Endothelial cell of umbilical vein (primary cell): ENCODE measurements around the gene FAR1. TPM values are rescaled to one million over a fixed set of nuclear protein-coding genes. Genes with fewer than 3 reads are reported as not detected.

Source experiments
- BruUV-seq: library from RNA; stranded (reverse); fragments of 400-500 nt; replicated peaks from 2 replicates; lab custom pipeline; 2021; lab: Mats Ljungman, UMichigan
- CTCF ChIA-PET: fragments of 300-600, 350-600 bp; sonication (Branson Sonifier 250); formaldehyde crosslinking; loops from one replicate; lab custom pipeline; 2021; ENCODE audit warnings: antibody characterized with exemption, inconsistent platforms; lab: Charles Lee
- POLR2A ChIA-PET: fragments of 300-600, 350-600 bp; sonication (Branson Sonifier 250); formaldehyde crosslinking; loops from one replicate; lab custom pipeline; 2021; ENCODE audit warnings: antibody characterized with exemption, inconsistent platforms; lab: Charles Lee
- DNase-seq: peaks from one replicate; pipeline ENCODE4 v3.0.0-alpha.2; 2011; ENCODE audit warnings: low read depth, low spot score
- FAIRE-seq: peaks from 2 replicates; lab custom pipeline; 2011; peaks lifted over from hg19 to GRCh38; lab: Jason Lieb, UNC
- H2AFZ ChIP-seq: 2 replicates; pipeline ENCODE4 v1.6.0; 2012; ENCODE audit warnings: low read depth, low read length, control low read depth, inconsistent platforms
- H3K27ac ChIP-seq: 2 replicates; pipeline ENCODE4 v1.5.1; 2011; ENCODE audit warnings: low read depth, mild to moderate bottlenecking, control low read depth, low read length, moderate library complexity; ENCODE audit not compliant: insufficient read depth
- H3K27me3 ChIP-seq, 2 experiments: 2 replicates each; pipeline versions ENCODE4 v1.6.0 to v1.6.1; 2011; ENCODE audit warnings: low read length in 2 of 2, mixed read lengths in 1 of 2; ENCODE audit not compliant: control insufficient read depth in 2 of 2, insufficient read depth in 2 of 2
- H3K36me3 ChIP-seq, 2 experiments: 2 replicates in 1 of 2; 3 replicates in 1 of 2; pipeline ENCODE4 v1.5.1; 2011; ENCODE audit warnings: low read length in 2 of 2, mild to moderate bottlenecking in 1 of 2, moderate library complexity in 1 of 2; ENCODE audit not compliant: control insufficient read depth in 2 of 2, insufficient read depth in 2 of 2; ENCODE audit errors: extremely low read depth in 1 of 2
- H3K4me1 ChIP-seq: 3 replicates; pipeline ENCODE4 v1.5.1; 2011; ENCODE audit warnings: mild to moderate bottlenecking, low read length; ENCODE audit not compliant: control insufficient read depth, insufficient read depth; ENCODE audit errors: extremely low read depth
- H3K4me2 ChIP-seq: 2 replicates; pipeline ENCODE4 v1.6.1; 2011; ENCODE audit warnings: low read length, control low read depth, mixed read lengths; ENCODE audit not compliant: insufficient read depth
- H3K4me3 ChIP-seq, 3 experiments: fragments of 200-600 bp in 1 of 3; sonication (generic), shearing (Covaris generic) in 1 of 3; replicated peaks in 1 of 3; 2 replicates each; pipeline ENCODE4 v1.5.1; 2011 to 2016; ENCODE audit warnings: control low read depth in 3 of 3, low read length in 3 of 3, mild to moderate bottlenecking in 2 of 3, inconsistent platforms in 1 of 3, low read depth in 1 of 3, moderate library complexity in 1 of 3; ENCODE audit not compliant: insufficient read depth in 1 of 3
- H3K79me2 ChIP-seq: 2 replicates; pipeline ENCODE4 v1.6.0; 2012; ENCODE audit warnings: low read length, inconsistent platforms; ENCODE audit not compliant: control insufficient read depth, insufficient read depth
- H3K9ac ChIP-seq: replicated peaks from 2 replicates; pipeline ENCODE3; 2011; ENCODE audit warnings: low read length, control low read depth; ENCODE audit not compliant: insufficient read depth; ENCODE audit errors: extremely low read depth
- H3K9me1 ChIP-seq: replicated peaks from 3 replicates; pipeline ENCODE4 v1.6.0; 2011; ENCODE audit warnings: mild to moderate bottlenecking, low read length; ENCODE audit not compliant: control insufficient read depth, insufficient read depth; ENCODE audit errors: extremely low read depth
- H3K9me3 ChIP-seq: replicated peaks from 2 replicates; pipeline ENCODE4 v1.5.1; 2012; ENCODE audit warnings: low read length, inconsistent platforms; ENCODE audit not compliant: control insufficient read depth, insufficient read depth
- H4K20me1 ChIP-seq: replicated peaks from 2 replicates; pipeline ENCODE3; 2011; ENCODE audit warnings: mild to moderate bottlenecking, low read length; ENCODE audit not compliant: control insufficient read depth, insufficient read depth; ENCODE audit errors: extremely low read depth
- FOS ChIP-seq: IDR thresholded peaks from 2 replicates; pipeline ENCODE4 v1.6.1; 2011; ENCODE audit warnings: mild to moderate bottlenecking, low read length, moderate library complexity, borderline replicate concordance; ENCODE audit not compliant: insufficient read depth
- JUN ChIP-seq: IDR thresholded peaks from 2 replicates; pipeline ENCODE4 v1.6.1; 2011; ENCODE audit warnings: borderline replicate concordance, low read depth; ENCODE audit not compliant: insufficient read length, insufficient read depth
- POLR2A ChIP-seq: IDR thresholded peaks from 2 replicates; pipeline ENCODE4 v1.6.1; 2012; ENCODE audit warnings: low read depth, mild to moderate bottlenecking, control low read depth, low read length
- dilution Hi-C: fragments of 300-500 bp; cut with MboI; formaldehyde crosslinking; loops from one replicate; pipeline ENCODE4 v1.15.0; 2019; ENCODE audit warnings: low sequenced_read_pairs; ENCODE audit not compliant: extremely low pct_ligation_motif_present
- intact Hi-C: fragments of 100-400 bp; cut with micrococcal nuclease; formaldehyde crosslinking; loops from one replicate; pipeline ENCODE4 v1.10.0; 2022
- polyA plus RNA-seq, 4 experiments: library from polyadenylated mRNA; depleted of rRNA in 3 of 4; stranded (reverse) in 3 of 4; unstranded in 1 of 4; fragments of >200 nt; gene quantifications; 2 replicates each; pipeline versions ENCODE4 v1.2.1 to v1.2.3, GENCODE V29; 2011 to 2012; ENCODE audit warnings: missing spikeins in 1 of 4
- small RNA-seq: library from RNA; depleted of rRNA; stranded (forward); fragments of <200 nt; gene quantifications from one replicate; pipeline ENCODE3, GENCODE V24; 2012; ENCODE audit warnings: low replicate concordance, low read depth; ENCODE audit not compliant: insufficient read depth, insufficient read length
- total RNA-seq: library from RNA; stranded (reverse); gene quantifications from 2 replicates; pipeline ENCODE4 v1.2.3, GENCODE V29; 2021
- TF ChIP-seq, protein P1 (sequence below), 2 donors: IDR thresholded peaks; 1 replicate in 1 of 2; 2 replicates in 1 of 2; pipeline ENCODE4 v1.5.1; 2011; ENCODE audit warnings: low read length in 2 of 2, mild to moderate bottlenecking in 2 of 2, moderate library complexity in 2 of 2, control low read depth in 1 of 2, inconsistent platforms in 1 of 2, low read depth in 1 of 2; ENCODE audit not compliant: insufficient read depth in 1 of 2; ENCODE audit errors: extremely low read depth in 1 of 2

FAR1 gene
- total and polyA plus RNA-seq, 2 donors (not counting 3 experiments of a cell fraction or from before 2014, with no cell fraction given), result 29.5 to 76.4 TPM

DNA sequence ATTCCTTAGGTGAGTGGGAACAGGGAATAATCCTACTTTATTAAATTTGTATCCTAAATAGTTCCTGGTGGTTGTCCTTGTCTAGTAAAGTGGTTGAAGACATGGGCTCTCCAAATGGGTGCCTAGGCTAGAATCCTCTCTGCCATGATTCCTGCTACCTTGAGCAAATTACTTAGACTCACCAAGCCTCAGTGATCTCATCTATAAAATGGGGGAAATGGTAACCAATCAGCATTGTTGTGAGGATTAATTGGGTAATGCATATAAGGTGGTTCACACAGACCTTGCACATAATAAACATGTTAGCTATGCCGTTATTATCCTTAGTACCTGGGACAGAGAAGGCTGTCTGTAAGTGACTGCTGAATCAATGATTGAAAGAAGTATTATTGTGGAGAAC is 109.9 kb downstream of the FAR1 start:
- no peak overlapping the region for H2AFZ ChIP-seq
- TF ChIP-seq FOS, result no peak
- H3K4me2 ChIP-seq, result no peak overlapping the region
- intact Hi-C loops, result no loop called here
- DNase-seq, result no peak
- H3K9ac ChIP-seq, result no peak overlapping the region
- no peaks in the 10 kb centered on the region for H3K9me3 ChIP-seq
- no peaks in the 10 kb centered on the region for H3K36me3 ChIP-seq
- no peaks in the 10 kb centered on the region for H3K79me2 ChIP-seq
- H3K9me1 ChIP-seq, result no peaks in the 10 kb centered on the region
- H3K27ac ChIP-seq, result no peak overlapping the region
- ChIA-PET CTCF (no interaction called here), POLR2A (no interaction called here)
- H3K27me3 ChIP-seq, result peaks cover 15 to 27% of the 10 kb centered on the region in 2 experiments
- H3K4me1 ChIP-seq, result no peaks in the 10 kb centered on the region
- H4K20me1 ChIP-seq, result no peaks in the 10 kb centered on the region
- BruUV-seq, result no TSS peak
- FAIRE-seq, result no peak
- dilution Hi-C loops, result no loop called here
- H3K4me3 ChIP-seq, result no peak overlapping the region

DNA sequence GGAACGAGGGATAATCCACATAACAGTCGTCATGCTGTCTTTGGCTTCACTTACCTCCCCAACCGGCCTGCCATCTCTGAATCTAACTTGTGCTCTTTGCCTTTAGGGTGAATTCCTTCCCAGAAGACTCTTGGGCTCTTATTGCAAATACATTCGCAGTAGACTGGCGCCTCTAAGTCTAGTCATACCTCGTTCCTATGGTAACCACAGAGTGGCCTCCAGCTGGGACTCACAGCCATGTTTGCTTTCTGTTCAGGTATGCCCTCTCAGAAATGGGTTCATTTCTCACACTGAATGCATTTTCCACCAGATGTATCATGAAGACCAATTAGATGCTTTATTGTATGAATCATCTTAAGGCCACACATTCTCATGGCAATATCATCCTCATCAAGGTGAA is 112.7 kb downstream of the FAR1 start:
- Histone ChIP-seq H3K9ac (no peak overlapping the region), H3K4me2 (no peak overlapping the region), H3K4me1 (no peaks in the 10 kb centered on the region), H3K9me3 (no peaks in the 10 kb centered on the region), H3K36me3 (no peaks in the 10 kb centered on the region), H4K20me1 (no peaks in the 10 kb centered on the region), H3K9me1 (no peaks in the 10 kb centered on the region), H3K4me3 (no peak overlapping the region), H2AFZ (no peak overlapping the region), H3K79me2 (no peaks in the 10 kb centered on the region), H3K27ac (no peak overlapping the region), H3K27me3 (peaks cover 10 to 25% of the 10 kb centered on the region in 2 experiments)
- dilution Hi-C loops, result no loop called here
- TF ChIP-seq JUN (no peak), FOS (no peak), POLR2A (no peak)
- TF ChIP-seq, protein P1, sequence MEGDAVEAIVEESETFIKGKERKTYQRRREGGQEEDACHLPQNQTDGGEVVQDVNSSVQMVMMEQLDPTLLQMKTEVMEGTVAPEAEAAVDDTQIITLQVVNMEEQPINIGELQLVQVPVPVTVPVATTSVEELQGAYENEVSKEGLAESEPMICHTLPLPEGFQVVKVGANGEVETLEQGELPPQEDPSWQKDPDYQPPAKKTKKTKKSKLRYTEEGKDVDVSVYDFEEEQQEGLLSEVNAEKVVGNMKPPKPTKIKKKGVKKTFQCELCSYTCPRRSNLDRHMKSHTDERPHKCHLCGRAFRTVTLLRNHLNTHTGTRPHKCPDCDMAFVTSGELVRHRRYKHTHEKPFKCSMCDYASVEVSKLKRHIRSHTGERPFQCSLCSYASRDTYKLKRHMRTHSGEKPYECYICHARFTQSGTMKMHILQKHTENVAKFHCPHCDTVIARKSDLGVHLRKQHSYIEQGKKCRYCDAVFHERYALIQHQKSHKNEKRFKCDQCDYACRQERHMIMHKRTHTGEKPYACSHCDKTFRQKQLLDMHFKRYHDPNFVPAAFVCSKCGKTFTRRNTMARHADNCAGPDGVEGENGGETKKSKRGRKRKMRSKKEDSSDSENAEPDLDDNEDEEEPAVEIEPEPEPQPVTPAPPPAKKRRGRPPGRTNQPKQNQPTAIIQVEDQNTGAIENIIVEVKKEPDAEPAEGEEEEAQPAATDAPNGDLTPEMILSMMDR (IDR thresholded peaks at IDR 0.05; ENCODE audit: extremely low read depth in 1 of 2, insufficient read depth in 1 of 2, low read depth in 1 of 2, low read length in 2 of 2), result no peak
- intact Hi-C loops, result no loop called here
- no peak for FAIRE-seq
- ChIA-PET POLR2A (no interaction called here), CTCF (no interaction called here)
- no peak for DNase-seq
- BruUV-seq, result no TSS peak

Small RNAs within 50 kb of the gene (small RNA-seq; reads per million reads assigned to genes)
- gene AC013828.1, result not detected
- not detected for gene RF00019
- not detected for gene RPL39P26

Other genes starting within 250 kb of the FAR1 start
- 49.6 and 54.8 TPM in 2 replicates for gene BTBD10, start 205.4 kb upstream of the FAR1 start, total RNA-seq
- 25.6 and 31.7 TPM in 2 replicates for gene BTBD10, start 205.4 kb upstream of the FAR1 start, polyA plus RNA-seq
- gene PTH, start 172.7 kb upstream of the FAR1 start, total RNA-seq, result not detected in 2 replicates
- not detected in 2 replicates for gene PTH, start 172.7 kb upstream of the FAR1 start, polyA plus RNA-seq